ENCODE results near the gene EGFR.
A peak's percentile ranks its signal among the peaks of the same experiment; 100 is the strongest.

The EGFR gene

DNA sequence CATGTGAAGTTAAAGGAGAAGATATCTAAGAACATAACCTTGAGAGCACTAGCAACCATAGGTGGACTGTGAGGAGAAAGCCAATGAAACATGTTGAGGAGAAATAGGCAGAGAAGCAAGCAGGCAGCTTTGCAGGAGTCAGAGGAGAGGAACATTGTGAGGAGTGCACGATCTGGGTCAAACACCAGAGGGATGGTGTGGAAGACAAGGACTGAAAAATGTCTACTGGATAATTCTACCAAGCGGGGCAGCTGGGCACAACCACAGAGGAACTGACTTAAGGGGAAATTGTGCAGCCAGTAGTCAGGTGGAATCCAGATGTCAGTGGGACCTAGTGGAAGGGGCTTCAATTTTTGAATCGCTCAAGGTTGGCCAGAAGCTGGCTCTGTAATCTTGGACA lies 234.4 kb downstream of the EGFR start:
- H3K4me3 ChIP-seq: no peak overlapping the region
- TF ChIP-seq Cebpa-rat (IDR thresholded peaks at IDR 0.05): no peak
- no peaks in the 10 kb centered on the region for H4K20me1 ChIP-seq
- H3K4me2 ChIP-seq: no peak overlapping the region
- H3K9ac ChIP-seq: no peak overlapping the region
- no peak overlapping the region for H3K27ac ChIP-seq
- H3K9me3 ChIP-seq: no peaks in the 10 kb centered on the region
- H3K27me3 ChIP-seq: peaks cover 28% of the 10 kb centered on the region
- peaks cover 5% of the 10 kb centered on the region; the same call in 1 of the 2 replicates for H3K4me1 ChIP-seq
- no peaks in the 10 kb centered on the region for H3K36me3 ChIP-seq

- TF ChIP-seq Cebpa-rat (IDR thresholded peaks at IDR 0.05): no peak
- H4K20me1 ChIP-seq: no peaks in the 10 kb centered on the region
- H3K27me3 ChIP-seq: peaks cover 28% of the 10 kb centered on the region
- no peaks in the 10 kb centered on the region for H3K9me3 ChIP-seq
- no peaks in the 10 kb centered on the region for H3K36me3 ChIP-seq
- no peak overlapping the region for H3K27ac ChIP-seq
- peak overlapping the region; percentile 67; the same call in 1 of the 2 replicates for H3K9ac ChIP-seq
- peaks cover 5% of the 10 kb centered on the region; the same call in 1 of the 2 replicates for H3K4me1 ChIP-seq
- H3K4me2 ChIP-seq: peak overlapping the region; percentile 99
- H3K4me3 ChIP-seq: peak overlapping the region; percentile 74
Measured at GRCh38 chr7:55254242-55254595, 235.4 kb downstream of the EGFR start.

DNA sequence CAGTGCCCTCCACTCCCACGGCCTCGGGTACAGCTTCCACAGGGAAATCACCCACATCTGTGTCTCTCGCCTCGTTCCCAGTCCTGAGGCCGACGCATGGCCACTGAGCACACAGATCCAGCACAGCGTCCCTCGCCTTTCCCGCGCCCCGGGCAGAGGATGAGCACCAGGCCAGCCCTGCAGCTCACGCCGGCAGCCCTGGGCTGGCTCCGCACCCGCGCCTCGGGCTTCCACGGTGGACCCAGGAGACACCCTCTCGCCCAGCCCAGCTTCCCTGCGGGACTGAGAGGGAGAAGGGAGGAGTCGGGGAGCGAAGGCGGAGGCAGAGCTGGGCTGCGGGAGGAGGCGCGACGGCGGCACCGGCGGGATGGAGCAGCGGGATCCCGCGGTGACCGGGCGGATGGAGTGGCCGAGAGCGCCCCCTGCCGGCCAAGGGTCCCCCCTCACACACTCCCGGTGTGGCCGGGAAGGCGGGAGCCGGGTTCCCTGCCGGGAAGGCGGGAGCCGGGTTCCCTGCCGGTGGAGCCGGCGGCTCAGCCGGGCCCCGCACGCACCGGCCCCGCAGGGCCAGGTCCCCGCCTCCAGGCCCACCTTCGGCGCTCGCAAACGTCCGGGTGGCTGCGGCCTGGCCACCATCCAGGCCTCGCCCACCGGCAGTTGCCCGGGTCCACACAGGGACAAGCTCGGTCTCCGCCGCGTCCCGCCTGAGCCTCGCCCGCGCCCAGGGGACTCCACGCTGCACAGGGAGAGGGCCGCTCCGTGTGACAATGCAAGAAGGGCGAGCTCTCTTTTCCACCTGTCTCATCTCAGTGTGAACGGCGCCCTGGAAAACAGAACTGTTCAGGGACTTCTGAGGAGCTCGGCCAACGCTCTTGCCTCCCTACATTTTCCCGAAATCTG lies 236.0 kb downstream of the EGFR start:
- Histone ChIP-seq H3K9me3 (no peaks in the 10 kb centered on the region), H4K20me1 (no peaks in the 10 kb centered on the region), H3K36me3 (no peaks in the 10 kb centered on the region), H3K4me2 (peak overlapping the region; percentile 99), H3K4me1 (peaks cover 5% of the 10 kb centered on the region; the same call in 1 of the 2 replicates), H3K4me3 (peak overlapping the region; percentile 74), H3K9ac (peak overlapping the region; percentile 67), H3K27me3 (peaks cover 28% of the 10 kb centered on the region), H3K27ac (no peak overlapping the region)
- TF ChIP-seq Cebpa-rat (IDR thresholded peaks at IDR 0.05): no peak

DNA sequence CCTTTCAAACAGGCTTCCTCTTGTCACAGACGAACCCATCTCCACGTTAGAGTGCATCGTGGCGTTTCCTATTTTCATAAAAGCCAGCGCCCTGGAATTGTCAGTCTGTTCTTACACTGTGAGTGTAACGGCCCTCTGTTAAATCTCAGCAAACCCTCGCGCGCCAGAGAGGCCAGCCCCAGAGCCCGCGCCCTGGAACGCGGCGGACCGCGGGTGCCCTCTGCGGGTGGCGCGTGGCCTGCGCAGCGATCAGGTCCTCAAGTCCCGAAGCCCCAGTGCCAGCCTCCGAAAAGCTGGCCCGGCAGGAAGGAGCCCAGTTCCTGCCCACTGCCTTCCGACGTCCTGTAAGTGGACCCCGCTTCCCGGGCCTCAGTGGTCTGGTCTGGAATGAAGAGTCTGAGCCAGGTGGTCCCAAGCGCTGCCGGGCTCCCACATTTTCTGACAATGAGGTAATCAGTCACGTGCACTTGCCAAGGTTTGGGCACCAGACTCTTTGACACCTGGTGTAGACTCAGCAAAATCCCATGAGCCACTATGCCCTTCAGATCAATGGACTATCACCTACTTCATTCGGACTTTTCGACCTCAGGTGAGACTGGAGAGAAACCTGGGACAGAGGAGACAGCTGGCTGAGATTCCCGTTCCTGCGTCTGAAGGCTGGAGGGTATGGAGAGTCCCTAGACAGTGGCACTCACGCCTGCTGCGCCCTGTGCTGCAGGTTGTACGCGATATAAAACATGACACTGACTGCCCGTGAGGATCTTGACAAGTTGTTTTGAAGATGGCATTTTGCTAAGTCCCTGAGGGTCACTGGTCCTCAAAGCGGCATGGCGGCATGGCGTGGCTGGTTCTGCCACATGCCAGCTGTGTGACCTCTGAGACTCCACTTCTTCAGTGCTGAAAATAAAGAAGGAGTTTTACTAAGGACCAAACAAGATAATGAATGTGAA lies 237.0 kb downstream of the EGFR start:
- no peak for TF ChIP-seq Cebpa-rat (IDR thresholded peaks at IDR 0.05)
- H3K4me2 ChIP-seq: peak overlapping the region; percentile 99
- peaks cover 28% of the 10 kb centered on the region for H3K27me3 ChIP-seq
- H3K27ac ChIP-seq: no peak overlapping the region
- H3K36me3 ChIP-seq: no peaks in the 10 kb centered on the region
- H3K9ac ChIP-seq: peak overlapping the region; percentile 67
- H3K9me3 ChIP-seq: no peaks in the 10 kb centered on the region
- H4K20me1 ChIP-seq: no peaks in the 10 kb centered on the region
- peak overlapping the region; percentile 74 for H3K4me3 ChIP-seq
- peaks cover 5% of the 10 kb centered on the region; the same call in 1 of the 2 replicates for H3K4me1 ChIP-seq

DNA sequence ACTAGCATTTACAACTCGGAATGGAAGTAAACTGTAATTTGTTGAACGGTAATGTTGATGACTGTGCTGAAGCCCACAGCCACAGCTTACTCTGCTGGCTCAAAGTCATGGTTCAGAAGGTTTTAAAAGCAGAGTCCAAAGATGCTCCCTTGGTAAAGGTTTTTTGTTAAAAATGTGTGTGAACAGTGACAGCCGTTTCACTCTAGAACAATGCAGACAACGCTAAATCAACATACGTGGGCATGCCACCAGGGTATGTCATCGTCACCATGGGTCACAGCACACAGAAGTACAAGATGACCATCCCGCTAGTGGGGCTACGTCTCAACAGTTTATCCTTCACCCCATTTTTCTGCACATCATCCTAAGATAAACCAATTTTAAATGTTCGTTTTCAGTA lies 239.8 kb downstream of the EGFR start:
- peaks cover 5% of the 10 kb centered on the region; the same call in 1 of the 2 replicates for H3K4me1 ChIP-seq
- no peak overlapping the region for H3K4me2 ChIP-seq
- H3K27ac ChIP-seq: no peak overlapping the region
- H3K9ac ChIP-seq: no peak overlapping the region
- H3K36me3 ChIP-seq: no peaks in the 10 kb centered on the region
- H3K4me3 ChIP-seq: no peak overlapping the region
- no peaks in the 10 kb centered on the region for H4K20me1 ChIP-seq
- no peaks in the 10 kb centered on the region for H3K9me3 ChIP-seq
- no peak for TF ChIP-seq Cebpa-rat (IDR thresholded peaks at IDR 0.05)
- H3K27me3 ChIP-seq: peaks cover 17% of the 10 kb centered on the region

DNA sequence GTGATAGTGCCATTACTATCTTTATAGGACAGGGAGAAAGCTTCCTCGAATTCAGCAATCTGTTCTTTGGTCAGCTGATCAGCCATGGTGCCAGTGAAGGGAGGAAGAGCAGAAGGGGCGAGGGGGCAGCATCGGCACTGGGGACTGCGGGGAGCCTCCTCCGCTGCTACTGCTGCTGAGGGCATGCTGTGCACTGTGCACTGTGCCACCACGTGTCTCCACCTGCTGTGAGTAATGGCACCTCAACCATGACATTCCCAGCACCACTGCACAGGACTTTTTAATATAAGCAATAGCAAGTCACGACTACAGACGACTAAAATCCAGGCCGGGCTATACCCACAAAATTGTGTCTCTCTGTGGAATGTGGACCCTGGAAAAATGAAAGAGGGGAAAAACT lies 241.4 kb downstream of the EGFR start:
- no peaks in the 10 kb centered on the region for H3K36me3 ChIP-seq
- no peaks in the 10 kb centered on the region for H4K20me1 ChIP-seq
- H3K4me3 ChIP-seq: no peak overlapping the region
- H3K4me1 ChIP-seq: no peaks in the 10 kb centered on the region; the same call in 1 of the 2 replicates
- H3K9ac ChIP-seq: no peak overlapping the region
- no peak for TF ChIP-seq Cebpa-rat (IDR thresholded peaks at IDR 0.05)
- no peak overlapping the region for H3K4me2 ChIP-seq
- peaks cover 1% of the 10 kb centered on the region; the same call in 1 of the 2 replicates for H3K27me3 ChIP-seq
- no peaks in the 10 kb centered on the region for H3K9me3 ChIP-seq
- H3K27ac ChIP-seq: no peak overlapping the region

GRCh38 chr7:55260676-55261385 lies 242.0 kb downstream of the EGFR start:
- TF ChIP-seq Cebpa-rat (IDR thresholded peaks at IDR 0.05): no peak
- Histone ChIP-seq H3K36me3 (no peaks in the 10 kb centered on the region), H3K4me3 (no peak overlapping the region), H3K4me2 (no peak overlapping the region), H3K9ac (no peak overlapping the region), H3K27me3 (no peaks in the 10 kb centered on the region), H4K20me1 (no peaks in the 10 kb centered on the region), H3K4me1 (no peaks in the 10 kb centered on the region; the same call in 1 of the 2 replicates), H3K9me3 (no peaks in the 10 kb centered on the region), H3K27ac (no peak overlapping the region)

Measured in BLaER1 (cell line).